HG02759 (cell line): ENCODE measurements around the gene M1AP.

Experiments
- ATAC-seq: cut with Tn5 transposase; IDR thresholded peaks from one replicate; pipeline ENCODE4 v1.9.1; 2021; ENCODE audit warnings: mild to moderate bottlenecking, moderate library complexity; ENCODE audit not compliant: unreplicated experiment

M1AP gene, protein sequence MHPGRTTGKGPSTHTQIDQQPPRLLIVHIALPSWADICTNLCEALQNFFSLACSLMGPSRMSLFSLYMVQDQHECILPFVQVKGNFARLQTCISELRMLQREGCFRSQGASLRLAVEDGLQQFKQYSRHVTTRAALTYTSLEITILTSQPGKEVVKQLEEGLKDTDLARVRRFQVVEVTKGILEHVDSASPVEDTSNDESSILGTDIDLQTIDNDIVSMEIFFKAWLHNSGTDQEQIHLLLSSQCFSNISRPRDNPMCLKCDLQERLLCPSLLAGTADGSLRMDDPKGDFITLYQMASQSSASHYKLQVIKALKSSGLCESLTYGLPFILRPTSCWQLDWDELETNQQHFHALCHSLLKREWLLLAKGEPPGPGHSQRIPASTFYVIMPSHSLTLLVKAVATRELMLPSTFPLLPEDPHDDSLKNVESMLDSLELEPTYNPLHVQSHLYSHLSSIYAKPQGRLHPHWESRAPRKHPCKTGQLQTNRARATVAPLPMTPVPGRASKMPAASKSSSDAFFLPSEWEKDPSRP

DNA sequence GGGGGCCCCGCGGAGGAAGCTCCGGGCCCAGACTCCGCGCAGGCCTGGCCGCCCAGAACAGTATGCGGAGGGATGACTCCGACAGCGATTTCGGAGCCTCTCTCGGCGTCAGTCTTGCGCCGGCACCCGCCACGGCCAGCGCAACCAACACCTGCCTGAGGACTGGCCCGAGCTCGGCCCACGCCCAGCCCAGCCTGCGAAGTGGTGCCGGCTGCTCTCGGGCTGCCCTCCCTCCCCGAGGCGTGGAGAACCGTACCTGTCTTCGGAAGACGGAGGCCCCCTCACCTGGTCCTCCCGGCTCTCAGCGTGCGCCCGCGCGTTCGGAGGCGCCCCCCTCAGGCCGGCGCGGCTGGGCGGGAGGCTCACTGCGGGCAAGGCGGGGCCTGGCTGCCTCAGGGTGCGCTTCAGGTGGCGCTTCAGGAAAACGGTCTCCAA is at the start of gene M1AP:
Gene M1AP (minus strand): TSS at position 322 of the 435 bp plus-strand sequence. CDS start 8,055 bp downstream, outside the sequence.
- ATAC-seq, result no peak

DNA sequence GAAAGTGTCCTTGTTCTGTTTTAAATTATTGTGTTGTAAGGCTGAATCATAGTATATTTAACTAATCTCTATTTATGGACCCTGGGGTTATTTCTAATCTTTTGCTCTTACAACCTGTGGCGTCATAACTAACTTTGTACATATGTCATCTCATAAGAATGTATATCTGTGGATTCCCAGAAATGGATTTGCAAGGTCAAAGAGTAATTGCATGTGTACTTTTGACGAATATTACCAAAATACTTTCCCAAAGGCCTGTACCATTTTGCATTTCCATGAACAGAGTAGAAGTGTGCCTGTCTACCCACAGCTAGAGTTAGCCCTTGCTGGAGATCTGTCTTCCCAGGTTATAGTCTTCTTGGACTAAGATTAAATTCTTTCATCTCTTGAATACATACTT is 48.7 kb upstream of the M1AP start:
- no peak for ATAC-seq

DNA sequence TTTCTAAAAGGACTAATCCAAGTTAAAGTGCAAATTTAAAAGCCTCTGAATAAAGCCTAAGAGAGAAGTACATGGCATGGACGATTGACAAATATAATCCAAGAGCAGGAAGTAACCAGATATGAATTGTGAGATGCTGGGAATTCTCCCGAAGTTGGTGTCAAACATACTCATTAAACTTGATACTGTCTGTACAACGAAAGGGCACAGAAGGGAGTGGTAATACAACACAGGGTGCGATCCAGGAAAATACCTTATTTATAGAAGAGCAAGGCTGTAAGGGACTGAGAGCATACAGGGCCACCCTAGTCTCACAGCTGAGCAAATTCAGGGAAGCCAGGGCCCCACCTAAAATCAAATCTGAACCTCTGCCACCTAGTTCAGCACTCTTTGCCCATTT is 47.5 kb upstream of the M1AP start:
- no peak for ATAC-seq

DNA sequence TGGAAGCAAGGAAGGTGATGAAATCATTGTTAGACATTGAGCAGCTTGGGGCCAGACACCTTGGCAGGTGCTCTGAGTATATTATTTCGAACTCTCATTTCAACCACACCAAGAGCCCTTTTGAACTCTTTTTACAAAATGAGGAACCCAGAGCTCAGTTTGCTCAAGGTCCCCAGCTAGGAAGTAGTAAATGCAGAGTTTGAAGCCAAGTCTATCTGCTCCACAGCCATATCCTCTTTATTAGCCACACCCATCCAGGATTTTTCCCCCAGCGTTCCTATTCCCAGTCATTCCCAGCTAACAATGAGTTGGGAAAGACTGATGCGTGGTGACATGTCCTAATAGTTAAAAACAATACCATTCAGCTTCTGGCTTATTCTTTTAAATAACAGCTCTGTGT is 46.2 kb upstream of the M1AP start:
- no peak for ATAC-seq

DNA sequence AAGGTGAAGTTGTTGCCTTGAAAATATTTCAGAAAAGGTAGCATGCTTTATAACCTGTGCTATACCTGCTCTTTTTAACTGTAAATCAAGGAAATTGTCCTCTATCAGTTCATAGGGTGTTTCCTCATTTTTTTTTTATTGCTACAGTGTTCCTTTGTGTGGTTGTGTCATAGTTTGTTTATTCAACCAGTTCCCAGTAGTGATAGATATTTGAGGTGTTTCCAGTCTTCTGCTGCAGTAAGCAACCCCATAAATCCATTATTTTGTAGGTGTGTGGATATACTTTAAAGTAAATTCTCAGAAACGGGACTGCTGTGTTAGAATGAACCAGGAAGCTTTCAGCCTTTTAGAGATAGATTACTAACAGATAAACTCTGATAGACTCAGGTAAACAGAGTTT is 45.5 kb upstream of the M1AP start:
- no peak for ATAC-seq

DNA sequence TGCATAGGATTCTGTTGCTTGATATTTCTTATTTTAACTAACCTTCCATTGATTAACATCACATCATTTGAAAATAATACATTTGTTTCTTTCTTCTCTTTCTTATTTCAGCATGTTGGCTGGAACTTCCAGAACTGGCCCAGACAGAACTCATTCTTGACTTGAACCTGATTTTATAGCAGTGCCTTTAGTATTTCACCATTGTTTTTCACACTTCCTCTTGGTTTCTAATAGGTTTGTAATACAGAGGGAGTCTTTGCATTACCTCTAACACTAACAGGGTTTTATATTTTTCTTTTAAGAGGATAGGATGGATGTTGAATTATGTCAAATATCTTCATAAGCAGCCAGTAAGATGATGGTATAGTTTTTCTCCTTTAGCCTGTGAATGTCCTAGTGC is 45.1 kb upstream of the M1AP start:
- no peak for ATAC-seq

DNA sequence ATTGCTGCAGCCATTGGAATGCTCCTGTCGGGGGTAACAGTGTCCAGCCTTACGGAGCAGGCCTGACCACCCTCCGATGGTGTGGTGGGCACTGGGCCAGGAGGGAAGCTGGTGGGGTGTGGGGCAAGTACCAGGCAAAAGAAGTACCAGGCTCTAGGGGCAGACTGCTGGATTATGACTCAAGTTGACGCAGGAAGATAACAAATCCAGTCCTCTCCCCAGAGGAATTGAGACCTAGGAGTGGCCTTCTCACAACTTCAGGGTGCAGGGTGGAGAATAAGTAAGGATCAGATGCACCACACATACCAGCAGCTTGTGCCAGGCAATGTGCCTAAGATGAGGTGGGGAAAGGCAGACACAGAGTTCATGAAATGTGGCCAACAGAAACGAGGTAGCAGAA is 43.8 kb upstream of the M1AP start:
- no peak for ATAC-seq

DNA sequence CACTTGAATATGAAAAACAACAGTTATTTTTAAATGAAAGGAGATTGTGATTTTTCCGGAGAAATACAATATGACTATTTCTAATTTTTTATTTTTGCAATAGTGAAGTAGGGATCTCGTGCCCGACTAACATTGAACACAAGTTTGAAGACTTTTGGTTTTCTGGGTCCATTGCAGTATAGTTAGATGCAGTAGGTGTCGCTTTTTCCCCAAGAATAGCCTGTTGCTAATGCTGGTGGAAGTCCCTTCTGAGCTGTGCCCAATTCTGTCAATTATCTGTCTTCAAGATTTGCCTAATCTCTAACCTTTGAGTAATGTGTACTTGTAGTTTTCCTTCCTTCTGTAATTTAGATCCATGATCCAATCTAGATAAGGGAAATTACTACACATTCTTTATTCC is 42.4 kb upstream of the M1AP start:
- ATAC-seq, result peak; percentile 60

DNA sequence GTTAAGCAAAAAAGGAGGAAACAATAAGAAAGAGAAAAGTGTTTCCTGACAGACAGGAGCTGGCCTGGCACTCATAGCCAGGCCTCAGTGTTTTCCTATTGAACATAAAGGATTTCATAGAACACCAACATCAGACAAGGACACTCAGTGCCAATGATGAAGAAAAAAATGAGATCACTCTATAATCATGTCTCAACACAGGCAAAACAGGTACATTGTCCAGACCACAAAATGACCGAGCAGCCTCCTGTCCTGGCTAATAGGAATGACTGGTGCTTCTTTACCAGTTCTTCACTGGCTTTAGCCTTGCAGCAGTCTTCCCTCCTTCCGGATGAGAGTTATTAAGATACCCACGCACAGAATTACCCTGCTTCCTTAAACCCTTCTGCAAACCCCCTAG is 41.5 kb upstream of the M1AP start:
- no peak for ATAC-seq

DNA sequence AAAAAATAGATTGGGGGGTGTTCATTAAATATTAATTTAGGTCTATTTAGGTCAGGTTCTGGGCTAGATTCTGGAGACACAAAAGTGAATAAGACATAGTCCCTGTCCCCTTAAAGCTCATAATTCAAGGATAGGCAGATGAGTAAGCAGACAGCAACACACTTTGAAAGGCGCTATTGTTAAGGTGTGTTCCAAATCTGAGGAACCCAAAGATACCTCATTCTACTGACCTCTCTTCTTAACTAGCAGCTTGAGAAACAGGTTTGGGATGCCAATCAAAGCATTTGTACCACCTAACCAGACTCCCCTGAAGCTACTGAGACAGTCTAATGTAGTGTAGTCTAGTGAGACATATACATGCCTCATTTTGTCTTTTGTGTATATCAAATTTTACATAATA is 40.8 kb upstream of the M1AP start:
- no peak for ATAC-seq

DNA sequence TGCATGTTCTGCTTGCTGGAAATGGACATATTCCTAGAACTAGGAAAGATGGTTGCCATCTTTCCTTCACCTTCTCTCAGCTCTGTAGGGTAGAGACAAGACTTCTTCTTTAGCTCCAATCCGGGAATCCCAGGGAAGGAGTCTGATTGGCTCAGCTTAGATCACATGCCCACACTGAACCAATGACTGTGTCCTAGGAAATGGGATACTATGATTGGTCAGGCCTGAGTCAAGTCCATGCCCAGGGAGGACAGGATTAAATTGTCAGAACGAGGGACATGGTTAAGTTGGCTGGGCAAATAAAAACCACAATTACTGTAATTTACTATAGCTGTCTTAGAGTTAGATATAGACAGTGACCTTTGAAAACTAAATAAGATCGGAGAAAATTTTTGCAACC is 37.3 kb upstream of the M1AP start:
- ATAC-seq, result no peak

DNA sequence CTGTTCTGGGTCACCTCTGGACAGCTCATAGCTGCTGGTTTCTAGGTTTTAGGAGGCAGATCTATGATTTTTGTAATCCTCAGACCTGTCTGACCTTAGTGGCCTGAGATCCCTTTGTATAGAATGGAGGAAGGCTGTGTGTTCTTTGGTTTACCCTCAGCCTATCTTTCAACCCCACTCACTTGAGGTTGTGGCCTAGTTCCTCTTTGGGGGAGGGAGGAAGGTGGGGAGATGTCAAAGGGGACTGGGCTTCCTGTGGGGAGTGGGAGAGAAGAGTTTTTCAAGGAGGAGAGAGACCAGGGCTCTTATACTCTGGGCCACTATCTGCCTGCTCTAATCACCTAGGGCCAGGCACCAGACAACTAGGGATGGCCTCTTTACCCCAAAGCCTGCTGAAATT is 34.4 kb upstream of the M1AP start:
- ATAC-seq, result no peak

DNA sequence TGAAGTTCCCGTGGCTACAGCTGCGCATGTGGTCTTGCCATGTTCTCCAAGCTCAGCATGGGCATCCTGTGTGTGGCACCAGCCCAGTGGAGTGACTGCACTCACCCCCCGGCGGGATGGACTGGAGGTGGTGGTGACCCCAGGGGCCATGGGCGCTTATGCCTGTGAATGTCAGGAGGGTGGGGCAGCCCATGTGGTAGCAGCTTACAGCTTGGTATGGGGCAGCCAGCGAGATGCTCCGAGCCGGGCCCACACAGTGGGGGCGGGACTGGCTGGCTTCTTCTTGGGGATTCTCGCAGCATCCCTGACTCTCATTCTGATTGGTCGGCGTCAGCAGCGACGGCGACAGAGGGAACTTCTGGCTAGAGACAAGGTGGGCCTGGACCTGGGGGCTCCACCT is 31.5 kb upstream of the M1AP start:
- no peak for ATAC-seq

DNA sequence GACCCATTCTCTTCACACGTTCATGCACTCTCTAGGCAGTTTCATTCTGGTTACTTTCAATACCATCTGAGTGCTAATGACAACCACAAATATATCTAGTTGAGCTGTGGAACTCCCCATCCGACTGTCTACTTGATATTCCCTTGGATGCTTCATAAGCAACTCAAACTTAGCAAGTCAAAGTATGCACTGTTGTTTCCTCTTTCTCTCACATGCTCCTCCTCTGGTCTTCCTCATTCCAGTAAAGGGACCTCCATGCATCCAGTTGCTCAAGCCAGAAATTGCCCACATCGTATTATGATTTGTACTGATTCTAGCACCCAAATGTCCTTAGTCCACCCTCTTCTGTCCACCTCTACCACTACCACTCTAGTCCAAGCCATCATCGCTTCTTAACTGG is 28.2 kb upstream of the M1AP start:
- no peak for ATAC-seq

DNA sequence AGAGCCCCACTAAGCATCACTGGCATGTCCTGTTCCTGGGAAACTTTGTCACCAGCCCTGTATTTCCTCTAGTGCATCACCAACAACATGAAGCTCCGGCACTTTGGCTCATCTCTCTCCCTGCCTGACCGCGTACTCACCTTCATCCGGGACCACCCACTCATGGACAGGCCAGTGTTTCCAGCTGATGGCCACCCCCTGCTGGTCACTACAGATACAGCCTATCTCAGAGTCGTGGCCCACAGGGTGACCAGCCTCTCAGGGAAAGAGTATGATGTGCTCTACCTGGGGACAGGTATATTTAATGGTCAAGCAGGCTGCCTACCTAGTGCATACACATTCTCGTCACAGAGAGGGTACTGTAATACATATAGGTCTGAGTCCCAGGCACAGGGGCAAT is 27.0 kb upstream of the M1AP start:
- ATAC-seq, result no peak

DNA sequence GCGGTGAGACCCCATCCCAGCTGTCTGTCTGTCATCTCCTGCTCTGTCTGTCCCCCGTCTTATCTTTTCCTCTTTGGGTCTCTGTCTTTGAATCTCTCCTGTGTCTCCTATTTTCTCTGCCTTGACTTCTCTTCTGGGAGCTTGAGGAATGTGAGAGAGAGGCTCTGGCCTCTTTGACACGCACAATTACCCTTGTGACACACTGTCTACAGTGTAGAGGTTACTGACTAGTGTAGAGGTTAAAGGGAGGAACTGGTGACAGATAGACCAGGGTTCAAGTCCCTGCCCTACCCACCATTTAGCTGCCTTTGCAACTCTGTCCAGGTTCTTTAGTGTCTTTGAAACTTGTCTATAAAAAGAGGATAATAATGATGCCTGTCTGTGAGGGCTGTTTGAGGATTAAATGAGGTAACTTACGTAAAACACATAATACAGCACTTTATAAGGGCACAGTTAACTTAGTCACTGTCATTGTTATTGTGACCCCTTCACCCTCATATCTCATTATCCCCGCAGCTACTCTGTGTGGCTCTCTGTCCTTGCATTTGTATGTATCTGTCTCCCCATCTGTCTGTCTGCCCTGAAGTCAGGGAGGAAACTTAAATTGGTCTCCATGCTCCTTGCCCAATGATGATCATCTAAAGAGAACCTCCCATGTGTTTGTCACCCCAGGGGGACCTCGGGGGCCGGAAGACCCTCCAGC is 25.8 kb upstream of the M1AP start:
- no peak for ATAC-seq

DNA sequence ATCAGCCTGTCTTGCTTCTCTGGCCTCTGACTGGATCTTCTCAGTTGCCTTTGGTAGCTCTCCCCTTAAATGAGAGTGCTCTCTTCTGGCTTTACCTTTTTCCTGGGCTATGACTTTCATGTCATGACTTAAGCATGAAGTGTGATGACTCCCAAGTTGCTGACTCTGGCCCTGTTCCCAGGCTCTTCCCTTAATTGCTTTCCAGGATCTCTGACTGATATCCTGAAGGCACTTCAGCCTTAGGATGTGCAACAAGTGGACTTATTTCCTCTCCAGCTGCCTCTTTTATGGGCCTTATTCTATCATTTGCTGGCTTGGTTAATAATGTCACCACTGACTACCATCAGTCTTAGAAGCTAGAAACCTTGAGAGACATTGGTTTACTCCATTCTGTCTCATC is 23.3 kb upstream of the M1AP start:
- ATAC-seq, result no peak

DNA sequence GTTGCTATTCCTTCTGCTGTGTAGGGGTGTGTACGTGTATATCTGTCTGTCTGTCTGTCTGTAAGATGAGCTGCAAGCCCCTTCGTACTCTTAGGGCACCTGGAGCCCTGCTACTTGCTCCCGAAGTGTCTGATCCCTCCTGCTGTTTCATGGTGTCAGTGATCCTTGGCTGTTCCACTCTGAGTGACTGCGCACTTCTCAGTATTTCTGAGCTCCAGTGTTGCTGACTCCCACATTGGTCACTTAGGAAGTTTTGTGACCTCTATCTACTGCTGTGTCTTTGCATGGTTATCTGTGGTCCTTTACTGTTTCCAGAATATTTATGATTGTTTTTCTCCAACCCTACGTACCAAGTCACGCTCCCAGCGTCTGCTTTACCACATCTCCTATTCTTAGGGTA is 22.1 kb upstream of the M1AP start:
- ATAC-seq, result no peak

DNA sequence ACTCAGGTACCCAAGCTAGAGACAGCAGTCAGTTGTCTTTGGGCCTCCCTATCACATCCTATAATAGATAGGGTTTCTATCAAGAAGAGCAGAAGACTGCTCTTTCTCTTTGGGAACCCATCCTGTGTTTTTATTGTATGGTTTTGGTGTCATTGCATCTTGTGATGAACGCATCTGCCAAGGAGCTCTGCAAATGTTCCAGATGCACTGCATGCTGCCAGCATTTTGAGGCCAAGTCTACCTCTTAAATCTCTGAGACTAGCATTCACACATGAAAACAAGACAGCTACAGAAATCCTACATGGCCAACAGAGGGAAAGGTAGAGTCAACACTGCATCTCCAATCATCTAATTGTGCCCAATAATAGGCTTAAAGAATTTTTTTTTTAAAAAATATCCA is 20.0 kb upstream of the M1AP start:
- no peak for ATAC-seq

DNA sequence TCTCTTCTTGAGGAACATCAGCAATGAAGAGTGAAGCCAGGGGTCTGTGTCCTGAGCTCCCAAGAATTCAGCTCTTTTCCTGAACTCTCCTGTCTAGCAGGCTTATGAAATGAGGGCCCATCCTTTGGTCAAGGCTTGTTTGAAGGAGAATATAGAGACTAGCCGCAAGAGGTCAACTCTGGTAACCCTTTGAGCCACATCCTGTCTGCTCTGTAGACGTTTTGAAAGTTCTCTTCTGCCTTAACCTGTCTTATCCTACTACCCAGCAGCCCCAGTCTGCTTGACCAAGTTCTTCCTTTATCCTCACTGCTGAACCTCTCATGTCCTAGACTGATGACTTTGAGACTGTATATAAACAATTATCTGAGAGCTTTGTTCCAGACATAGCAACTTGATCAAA is 11.3 kb upstream of the M1AP start:
- no peak for ATAC-seq

DNA sequence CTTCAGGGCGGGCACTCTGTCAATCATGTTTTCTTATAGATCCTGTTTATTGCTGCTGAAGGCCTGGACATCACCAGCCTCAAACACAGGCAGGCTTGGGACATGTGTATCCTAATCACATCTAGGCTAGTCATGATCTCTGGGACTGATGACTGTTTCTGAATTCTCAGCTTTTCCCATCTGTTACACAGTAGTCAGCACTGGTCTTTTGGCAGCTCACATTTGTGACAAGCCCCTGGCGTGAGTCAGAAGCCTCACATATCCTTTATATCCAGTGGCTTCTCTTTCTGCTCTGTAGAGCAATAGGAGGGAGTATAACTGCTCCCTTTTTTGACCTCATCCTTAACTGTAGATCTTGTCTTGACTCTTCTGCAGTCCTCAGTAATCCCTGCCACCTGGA is 10.4 kb upstream of the M1AP start:
- no peak for ATAC-seq

DNA sequence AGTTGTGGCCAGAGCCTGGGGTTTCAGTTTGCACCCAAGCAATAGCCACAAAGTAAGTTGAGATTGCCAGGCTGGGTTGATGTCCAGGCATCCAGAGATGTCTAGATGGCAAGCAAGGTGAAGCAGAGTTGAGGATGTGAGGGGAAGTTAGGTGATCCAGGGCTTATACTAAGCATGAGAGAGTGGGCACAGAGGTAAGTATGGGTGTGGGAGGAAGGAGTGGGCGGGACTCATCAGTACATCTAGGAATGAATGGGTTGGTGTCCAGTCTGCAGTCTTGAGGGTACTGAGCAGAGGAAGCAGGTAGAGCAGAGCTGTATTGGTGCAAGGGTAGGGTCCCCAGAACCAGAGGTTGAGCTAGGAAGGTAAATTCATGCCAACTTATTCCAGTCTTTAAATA is 7.4 kb upstream of the M1AP start:
- ATAC-seq, result no peak
